GM18502 (cell line): Measurements from ENCODE around the gene ADI1.

ENCODE experiments used
- ATAC-seq: cut with Tn5 transposase; IDR thresholded peaks from one replicate; pipeline ENCODE4 v1.9.1; 2021; ENCODE audit warnings: mild to moderate bottlenecking; ENCODE audit not compliant: unreplicated experiment, poor library complexity

Gene ADI1

GRCh38 chr2:3482363-3482821, 36.9 kb downstream of the ADI1 start:
- ATAC-seq, result no peak

- ATAC-seq, result no peak
Measured at GRCh38 chr2:3481736-3482362, 37.5 kb downstream of the ADI1 start.

DNA sequence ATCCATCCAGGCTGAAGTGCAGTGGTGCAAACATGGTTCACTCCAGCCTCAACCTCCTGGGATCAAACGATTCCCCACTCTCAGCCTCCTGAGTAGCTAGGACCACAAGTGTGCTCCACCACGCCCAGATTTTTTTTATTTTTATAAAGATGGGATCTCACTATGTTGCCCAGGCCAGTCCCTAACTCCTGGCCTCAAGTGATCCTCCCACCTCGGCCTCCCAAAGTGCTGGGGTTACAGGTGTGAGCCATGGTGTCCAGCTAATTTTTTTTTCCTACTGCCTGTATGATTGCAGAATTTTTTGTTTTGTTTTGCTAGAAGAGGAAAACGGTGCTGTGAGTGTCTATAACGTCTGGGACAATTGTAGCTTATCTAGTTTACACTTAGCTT, 38.3 kb downstream of the ADI1 start:
- no peak for ATAC-seq

DNA sequence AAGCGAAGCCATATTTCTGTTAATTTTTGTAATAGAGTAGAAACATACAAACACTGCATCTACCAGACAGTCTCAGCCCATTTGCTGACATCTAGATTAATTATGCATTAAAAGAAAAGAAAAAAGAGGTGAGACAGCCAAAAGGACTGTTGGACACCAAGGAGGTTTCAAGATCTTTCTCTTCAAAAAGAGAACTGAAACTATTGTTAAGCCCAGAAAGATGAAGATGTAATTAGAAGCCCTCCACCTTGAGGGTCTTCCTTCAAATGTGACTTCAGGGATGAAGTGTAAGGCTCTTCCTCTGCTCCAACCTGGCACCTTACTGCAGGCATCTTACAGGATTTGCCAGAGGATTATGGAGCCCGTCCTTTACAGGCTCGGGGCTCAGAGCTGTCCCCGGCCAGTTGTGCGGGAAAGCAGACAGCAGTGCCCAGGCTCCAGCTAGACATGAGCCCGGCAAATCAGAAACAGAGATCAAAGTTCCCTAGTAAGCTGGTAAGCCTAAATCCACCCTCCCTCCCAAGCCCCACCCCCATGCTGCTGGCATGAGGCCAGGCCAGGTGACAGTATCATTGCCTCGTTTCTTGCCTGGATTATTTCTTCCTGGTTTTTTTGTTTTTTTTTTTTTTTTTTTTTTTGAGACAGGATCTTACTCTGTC, 38.9 kb downstream of the ADI1 start:
- no peak for ATAC-seq

DNA sequence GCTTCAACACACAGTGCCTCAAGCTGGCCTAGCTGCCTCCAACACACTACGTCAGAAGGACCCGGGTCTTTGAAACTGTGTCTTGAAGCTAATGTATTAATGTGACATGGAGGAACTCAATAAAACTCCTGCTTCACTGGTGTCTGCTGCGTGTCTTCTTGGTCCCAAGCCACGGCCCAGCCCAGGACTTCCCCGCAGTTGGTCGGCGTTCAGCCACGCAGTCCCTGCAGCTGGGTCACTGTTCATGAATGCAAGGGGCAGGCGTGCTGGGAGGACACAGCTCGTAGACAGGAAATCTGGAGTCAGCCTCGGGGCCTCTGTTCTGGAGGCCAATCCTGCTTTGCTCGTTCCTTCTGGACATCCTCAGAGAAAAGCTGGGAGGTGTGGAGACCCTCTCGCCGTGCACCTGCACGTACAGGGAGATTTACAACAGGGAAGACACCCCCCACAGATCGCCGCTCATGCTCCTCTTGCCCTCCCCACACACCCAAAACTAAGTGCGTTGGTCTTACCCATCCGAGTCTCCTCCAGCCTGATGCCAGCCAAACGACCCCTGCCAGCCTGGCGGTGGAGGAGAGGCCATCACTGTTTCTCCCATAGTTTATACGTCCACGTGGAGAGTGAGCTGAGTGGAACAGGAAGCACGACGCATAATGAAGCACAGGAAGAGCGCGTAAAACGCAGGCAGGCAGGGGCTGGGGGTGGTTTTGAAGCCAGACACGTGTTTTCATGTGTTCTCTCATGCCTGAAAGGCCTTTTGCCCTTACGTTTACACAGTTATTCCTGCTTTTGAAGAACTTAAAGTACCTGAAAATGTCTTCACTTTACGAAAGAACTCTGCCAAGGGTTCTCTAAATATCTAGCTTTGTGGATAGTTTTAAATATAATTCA, 39.7 kb downstream of the ADI1 start:
- ATAC-seq, result no peak

DNA sequence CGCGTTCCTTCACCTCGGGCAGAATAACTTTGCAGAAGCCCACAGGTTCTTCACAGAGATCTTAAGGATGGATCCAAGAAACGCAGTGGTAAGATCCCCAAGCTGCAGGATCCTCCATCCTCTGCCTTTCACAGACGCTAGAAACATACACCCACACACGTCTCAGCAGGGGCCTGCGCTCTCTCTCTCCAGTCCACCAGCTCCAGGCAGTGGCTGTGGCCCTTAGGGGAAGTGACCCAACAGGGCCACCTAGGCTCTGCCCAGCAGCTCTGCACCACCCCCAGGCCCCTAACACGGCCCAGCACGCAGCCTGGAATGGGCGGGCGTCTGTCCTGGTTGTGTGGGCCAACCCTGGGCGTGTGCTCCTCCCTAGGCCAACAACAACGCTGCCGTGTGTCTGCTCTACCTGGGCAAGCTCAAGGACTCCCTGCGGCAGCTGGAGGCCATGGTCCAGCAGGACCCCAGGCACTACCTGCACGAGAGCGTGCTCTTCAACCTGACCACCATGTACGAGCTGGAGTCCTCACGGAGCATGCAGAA, 40.4 kb downstream of the ADI1 start:
- ATAC-seq, result no peak

DNA sequence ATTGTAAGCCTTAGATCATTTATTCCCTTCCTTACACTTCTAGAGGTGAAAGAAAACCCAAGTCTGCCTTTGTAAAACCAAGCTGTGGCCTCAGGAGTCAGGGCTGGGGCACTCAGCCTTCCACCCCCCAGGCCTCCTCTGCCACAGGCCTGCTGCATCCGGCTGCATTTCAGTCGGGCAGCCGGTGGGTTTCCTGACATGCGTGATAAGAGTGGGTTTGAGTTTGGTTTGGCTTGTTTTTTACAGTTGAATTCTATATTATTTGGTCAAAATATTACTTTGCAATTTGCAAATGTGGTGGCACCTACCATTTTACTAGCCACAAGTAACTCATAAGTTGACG, 42.4 kb downstream of the ADI1 start:
- no peak for ATAC-seq

GRCh38 chr2:3476321-3476984, 42.9 kb downstream of the ADI1 start:
- ATAC-seq, result no peak

GRCh38 chr2:3475771-3476170, 43.6 kb downstream of the ADI1 start:
- ATAC-seq, result no peak

GRCh38 chr2:3472966-3473365, 46.4 kb downstream of the ADI1 start:
- ATAC-seq, result no peak

DNA sequence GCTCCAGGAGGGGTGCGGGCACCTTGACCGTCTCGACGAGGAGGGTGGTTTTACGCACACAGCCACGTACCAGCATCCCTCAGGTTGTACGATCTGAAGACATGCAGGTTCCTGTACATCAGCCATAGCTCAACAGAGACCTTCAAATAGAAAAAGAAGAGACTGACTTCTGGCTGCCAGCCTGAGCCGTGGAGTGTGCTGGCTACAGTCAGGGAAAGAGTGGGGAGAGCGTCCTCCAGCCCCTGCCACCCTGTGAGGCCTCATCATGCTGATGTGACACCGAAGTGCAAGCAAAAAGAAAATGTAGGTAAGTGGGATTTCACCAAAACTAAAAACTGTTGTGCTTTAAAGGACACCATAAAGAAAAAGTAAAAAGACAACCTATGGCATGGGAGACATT, 47.0 kb downstream of the ADI1 start:
- ATAC-seq, result no peak

DNA sequence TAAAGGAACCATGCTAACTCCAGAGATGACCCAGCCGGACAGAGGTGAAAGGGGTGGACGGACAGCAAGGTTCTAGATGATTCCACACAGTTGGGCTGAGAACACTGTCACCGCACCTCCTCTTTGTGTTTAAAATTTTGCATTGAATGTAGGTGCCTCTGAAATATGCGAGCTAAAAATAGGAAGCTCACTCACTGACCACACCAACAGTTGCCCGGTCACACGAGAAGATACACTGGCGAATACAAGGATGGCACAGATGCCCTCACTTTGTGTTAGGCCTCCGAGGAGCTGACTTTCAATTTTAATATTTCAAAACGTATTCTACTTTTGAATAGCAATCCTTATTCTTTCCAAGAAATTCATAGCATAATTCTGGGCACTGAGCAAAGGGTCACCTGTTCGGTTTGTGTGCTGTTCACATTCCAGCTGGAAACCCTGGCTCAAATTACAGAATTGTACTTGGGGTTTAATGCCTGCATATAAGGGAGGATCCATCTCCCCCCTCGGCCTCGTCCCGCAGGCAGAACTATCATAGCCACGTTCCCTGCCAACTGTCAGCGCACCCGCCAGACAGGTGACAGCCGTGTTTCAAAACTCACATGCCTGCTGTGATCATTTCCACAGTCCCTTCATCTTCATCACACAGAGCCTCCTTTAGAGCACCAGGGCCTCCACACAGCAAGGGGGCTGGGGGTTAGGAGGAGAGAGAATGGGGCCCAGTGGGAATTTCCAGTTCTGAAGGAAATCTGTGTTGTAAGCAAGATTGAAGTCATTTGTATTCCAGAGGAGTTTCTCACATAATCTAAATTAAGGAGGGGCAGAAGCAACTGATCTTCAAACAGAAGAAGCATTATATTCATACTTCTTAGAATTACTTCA, 48.2 kb downstream of the ADI1 start:
- ATAC-seq, result no peak

GRCh38 chr2:3470166-3470651, 49.1 kb downstream of the ADI1 start:
- no peak for ATAC-seq

DNA sequence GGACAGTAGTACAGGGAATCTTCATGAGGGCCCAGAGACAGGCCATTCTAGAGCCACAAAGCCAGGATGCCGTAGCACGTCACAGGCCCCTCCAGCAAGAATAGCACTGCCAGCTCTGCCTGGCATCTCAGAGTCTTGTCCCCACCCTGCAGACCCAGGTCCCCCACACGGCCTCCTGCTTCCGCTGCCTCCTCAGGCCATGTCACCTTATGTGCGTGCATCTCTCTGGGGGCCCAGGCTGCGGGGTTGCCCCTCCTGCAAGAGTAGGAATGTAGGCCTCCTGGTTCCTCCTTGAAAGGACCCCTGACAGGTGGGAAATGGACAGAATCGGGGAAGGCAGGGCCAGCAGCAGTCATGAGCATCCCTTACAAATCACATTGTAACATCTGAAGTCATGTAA, 49.8 kb downstream of the ADI1 start:
- no peak for ATAC-seq

DNA sequence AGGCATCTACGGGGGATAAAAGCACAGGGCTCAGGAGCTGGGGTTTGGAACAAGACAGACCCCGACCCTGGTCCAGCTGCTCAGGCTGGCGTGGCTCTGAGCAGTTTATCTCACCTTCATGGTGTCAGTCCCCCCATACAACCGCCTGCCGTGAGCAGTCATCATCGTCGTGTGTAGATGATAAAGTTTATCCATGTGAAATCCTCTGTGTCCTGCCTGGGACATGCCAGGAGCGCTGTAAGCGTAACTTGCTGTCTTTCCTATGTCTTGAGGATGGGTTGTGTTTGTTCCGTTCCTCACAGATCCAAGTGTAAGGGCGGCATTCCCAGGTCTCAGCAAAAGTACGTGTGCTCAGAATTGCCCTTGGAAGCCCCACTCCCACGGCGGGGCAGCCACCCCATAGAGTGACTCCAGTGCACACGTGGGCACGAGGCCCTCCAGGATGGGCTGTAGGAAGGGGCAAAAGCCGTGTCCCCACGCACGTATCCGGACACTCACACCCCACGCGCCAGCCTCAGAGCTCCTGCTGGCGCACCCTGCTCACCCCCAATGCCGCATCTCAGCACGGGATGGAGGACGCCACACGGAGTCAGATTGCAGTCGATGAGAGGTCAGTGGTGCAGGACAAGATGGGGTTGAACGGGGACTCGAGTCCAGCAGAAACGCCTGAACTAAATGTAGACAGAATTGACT, 50.9 kb downstream of the ADI1 start:
- ATAC-seq, result no peak

DNA sequence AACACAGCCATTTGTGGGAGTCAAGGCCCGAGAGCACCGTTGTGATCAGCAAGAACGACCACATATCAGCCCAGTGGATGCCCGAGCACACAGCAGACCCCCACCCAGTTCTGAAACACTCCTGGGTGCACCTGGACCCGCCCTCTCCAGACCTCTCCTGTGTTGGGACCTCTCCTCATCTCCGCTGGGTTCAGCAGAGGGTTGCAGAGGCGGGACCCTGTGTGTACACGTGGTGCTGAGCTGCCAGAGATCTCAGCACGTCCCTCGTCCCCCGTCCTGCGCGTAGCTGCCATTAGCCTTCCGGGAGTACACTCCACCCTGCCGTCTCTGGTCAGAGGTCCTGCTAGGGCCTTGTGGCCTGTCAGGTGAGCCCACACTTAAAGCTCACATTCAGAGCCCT, 51.7 kb downstream of the ADI1 start:
- ATAC-seq, result no peak

DNA sequence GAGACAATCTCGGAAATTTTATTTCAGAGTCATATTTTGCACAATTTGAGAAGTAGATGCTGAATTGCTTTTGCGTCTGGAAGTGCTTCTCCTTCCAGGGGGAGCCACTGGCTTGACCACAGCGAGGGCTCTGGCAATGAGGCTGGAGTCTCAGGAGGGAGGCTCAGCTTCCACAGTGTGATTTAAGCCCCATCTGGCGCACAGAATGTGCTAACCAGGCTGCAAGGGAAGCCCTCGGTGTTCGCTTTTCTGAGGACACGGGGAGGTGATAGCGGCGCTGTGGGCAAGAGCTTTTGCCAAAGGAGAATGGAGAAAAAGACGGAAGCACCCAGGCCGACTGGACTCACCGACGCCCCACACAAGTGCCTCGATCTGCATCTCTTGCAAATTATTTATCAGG, 52.4 kb downstream of the ADI1 start:
- ATAC-seq, result no peak

GRCh38 chr2:3466482-3466863, 52.9 kb downstream of the ADI1 start:
- no peak for ATAC-seq
